Measurements from ENCODE around the gene KCNQ1OT1. TPM values are rescaled to one million over a fixed set of nuclear protein-coding genes. Genes with fewer than 3 reads are reported as not detected.

The KCNQ1OT1 gene
- total and polyA plus RNA-seq, 9 donors: 0.43 to 11.5 (median 5.2) TPM

- Histone ChIP-seq H3K4me1 (ENCODE audit: insufficient read depth) (peaks cover 6% of the 10 kb centered on the region), H3K27ac (no peak overlapping the region), H3K36me3 (no peaks in the 10 kb centered on the region), H3K9me3 (no peaks in the 10 kb centered on the region), H3K27me3 (no peaks in the 10 kb centered on the region), H3K4me3 (no peak overlapping the region)
- TF ChIP-seq POLR2A (IDR thresholded peaks at IDR 0.05): no peak
- TF ChIP-seq EP300 (IDR thresholded peaks at IDR 0.05): no peak
- no peak for TF ChIP-seq CTCF (IDR thresholded peaks at IDR 0.05)
- intact Hi-C loops (cut with DNase I): no loop called here
- DNase-seq: no peak
- WGBS, 3 donors: 93 to 96% (median 95%) methylated on average over 6 of the region's 6 CpGs
Measured at GRCh38 chr11:2711161-2711560, 11.4 kb upstream of the KCNQ1OT1 start.

GRCh38 chr11:2709429-2709828, 9.6 kb upstream of the KCNQ1OT1 start:
- peak in 3 of 5 donors; percentile 62 to 68 (median 64) for DNase-seq
- intact Hi-C loops (cut with DNase I): no loop called here
- peaks cover 6% of the 10 kb centered on the region for H3K4me1 ChIP-seq (ENCODE audit: insufficient read depth)
- no peaks in the 10 kb centered on the region for H3K27me3 ChIP-seq
- H3K4me3 ChIP-seq: peak overlapping the region; percentile 17
- peak overlapping the region in 1 of 2 donors; percentile 85 for H3K27ac ChIP-seq
- no peaks in the 10 kb centered on the region for H3K36me3 ChIP-seq
- no peaks in the 10 kb centered on the region for H3K9me3 ChIP-seq
- TF ChIP-seq EP300 (IDR thresholded peaks at IDR 0.05): no peak
- WGBS, 3 donors: 5 to 8% (median 8%) methylated on average over 8 of the region's 8 CpGs

GRCh38 chr11:2708757-2709281, 9.0 kb upstream of the KCNQ1OT1 start:
- intact Hi-C loops (cut with DNase I): no loop called here
- H3K27ac ChIP-seq: peak overlapping the region; percentile 84 to 85
- no peak for TF ChIP-seq EP300 (IDR thresholded peaks at IDR 0.05)
- TF ChIP-seq CTCF (IDR thresholded peaks at IDR 0.05): no peak
- no peak for TF ChIP-seq POLR2A (IDR thresholded peaks at IDR 0.05)
- peak overlapping the region; percentile 17 for H3K4me3 ChIP-seq
- no peaks in the 10 kb centered on the region for H3K27me3 ChIP-seq
- 10 to 18% (median 17%) methylated on average over 14 of the region's 14 CpGs for WGBS, 3 donors
- no peaks in the 10 kb centered on the region for H3K9me3 ChIP-seq
- no peaks in the 10 kb centered on the region for H3K36me3 ChIP-seq
- H3K4me1 ChIP-seq (ENCODE audit: insufficient read depth): peaks cover 6% of the 10 kb centered on the region
- peak; percentile 67 to 78 (median 72) for DNase-seq

GRCh38 chr11:2708151-2708581, 8.4 kb upstream of the KCNQ1OT1 start:
- no peaks in the 10 kb centered on the region for H3K27me3 ChIP-seq
- no peak overlapping the region for H3K4me3 ChIP-seq
- peak; percentile 66 to 80 (median 69) for DNase-seq
- H3K4me1 ChIP-seq (ENCODE audit: insufficient read depth): peaks cover 7% of the 10 kb centered on the region
- intact Hi-C loops (cut with DNase I): no loop called here
- TF ChIP-seq CTCF (IDR thresholded peaks at IDR 0.05) (no peak), EP300 (IDR thresholded peaks at IDR 0.05) (no peak), POLR2A (IDR thresholded peaks at IDR 0.05) (no peak)
- H3K27ac ChIP-seq: peak overlapping the region; percentile 84 to 85
- H3K9me3 ChIP-seq: no peaks in the 10 kb centered on the region
- WGBS, 3 donors: 29 to 38% (median 36%) methylated on average over 11 of the region's 11 CpGs
- no peaks in the 10 kb centered on the region for H3K36me3 ChIP-seq

GRCh38 chr11:2707736-2708135, 7.9 kb upstream of the KCNQ1OT1 start:
- H3K27me3 ChIP-seq: no peaks in the 10 kb centered on the region
- H3K4me1 ChIP-seq (ENCODE audit: insufficient read depth): peaks cover 7% of the 10 kb centered on the region
- no peaks in the 10 kb centered on the region for H3K9me3 ChIP-seq
- 88 to 97% (median 92%) methylated on average over 5 to 7 of the region's 7 CpGs for WGBS, 3 donors
- peak overlapping the region; percentile 84 to 85 for H3K27ac ChIP-seq
- intact Hi-C loops (cut with DNase I): no loop called here
- H3K4me3 ChIP-seq: no peak overlapping the region
- no peaks in the 10 kb centered on the region for H3K36me3 ChIP-seq
- no peak for DNase-seq
- TF ChIP-seq CTCF (IDR thresholded peaks at IDR 0.05): no peak
- TF ChIP-seq EP300 (IDR thresholded peaks at IDR 0.05): no peak
- TF ChIP-seq POLR2A (IDR thresholded peaks at IDR 0.05): no peak
